ENCODE measurements around the gene RBM42.

DNA sequence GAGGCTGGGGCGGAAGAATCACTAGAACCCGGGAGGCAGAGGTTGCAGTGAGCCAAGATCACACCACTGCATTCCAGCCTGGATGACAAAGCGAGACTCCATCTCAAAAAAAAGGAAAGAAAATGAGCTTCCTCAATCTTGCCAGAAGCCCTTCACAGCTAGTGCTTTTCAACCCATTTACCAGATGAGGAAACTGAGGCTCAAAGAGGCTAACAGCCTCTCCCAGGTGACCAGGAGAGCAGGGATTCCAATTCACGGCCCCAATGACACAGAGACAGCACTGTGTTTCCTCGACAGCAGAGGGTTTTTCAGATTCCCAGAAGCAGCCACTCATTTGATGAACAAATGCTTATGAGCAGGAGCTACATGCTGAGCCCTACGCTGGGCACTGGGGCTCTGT, 40.7 kb downstream of the RBM42 start:
- no peak for TF ChIP-seq POLR2A (IDR thresholded peaks at IDR 0.05)
- TF ChIP-seq CTCF (IDR thresholded peaks at IDR 0.05): no peak
